ENCODE results near the gene OR2A25. TPM values are rescaled to one million over a fixed set of nuclear protein-coding genes. Genes with fewer than 3 reads are reported as not detected.

The OR2A25 gene
- total RNA-seq, result not detected
- polyA plus RNA-seq, result not detected
- long read RNA-seq, donor 1, result 0 reads
- long read RNA-seq, donor 2, result 0 reads
- long read RNA-seq, donor 3, result 0 reads
- long read RNA-seq, donor 4, result 0 reads

- intact Hi-C loops (cut with DNase I), result no loop called here
Observed at GRCh38 chr7:144069511-144069910, at the start of gene OR2A25. TSS of gene OR2A25 (plus strand) at chr7:144069811. CDS start at chr7:144074220, 4,409 bp downstream.

GRCh38 chr7:144020340-144020739 is 49.3 kb upstream of the OR2A25 start:
- Histone ChIP-seq H3K4me1 (ENCODE audit: control insufficient read depth, insufficient read depth, low read length) (peaks cover 1% of the 10 kb centered on the region), H3K9me3 (ENCODE audit: control insufficient read depth, low read length) (no peaks in the 10 kb centered on the region), H3K27ac (ENCODE audit: low read length) (no peak overlapping the region), H3K4me3 (ENCODE audit: low read length) (no peak overlapping the region), H3K27me3 (ENCODE audit: control insufficient read depth, insufficient read depth) (no peaks in the 10 kb centered on the region)
- intact Hi-C loops (cut with DNase I), result no loop called here
- 56% methylated on average over 3 of the region's 3 CpGs for WGBS
- DNase-seq (peak in 1 of 3 donors; percentile 38), ATAC-seq (peak in 1 of 2 donors; percentile 50)

More at GRCh38 chr7:144069511-144069910, at the start of gene OR2A25:
- Histone ChIP-seq H3K4me3 (ENCODE audit: low read length) (no peak within 1 kb of the TSS), H3K9me3 (ENCODE audit: control insufficient read depth, low read length) (no peaks in the 10 kb centered on the region), H3K27me3 (ENCODE audit: control insufficient read depth, insufficient read depth) (no peaks in the 10 kb centered on the region), H3K27ac (ENCODE audit: low read length) (no peak within 1 kb of the TSS), H3K4me1 (ENCODE audit: control insufficient read depth, insufficient read depth, low read length) (no peaks in the 10 kb centered on the region)
- ATAC-seq, result no peak
- no peak for DNase-seq
- WGBS, result 64% methylated on average over 1 of the region's 1 CpG

GRCh38 chr7:144022169-144022568 is 47.4 kb upstream of the OR2A25 start:
- no peak for DNase-seq
- ATAC-seq, result no peak
- no peak overlapping the region for H3K4me3 ChIP-seq (ENCODE audit: low read length)
- peaks cover 1% of the 10 kb centered on the region for H3K4me1 ChIP-seq (ENCODE audit: control insufficient read depth, insufficient read depth, low read length)
- H3K27ac ChIP-seq (ENCODE audit: low read length), result no peak overlapping the region
- intact Hi-C loops (cut with DNase I), result no loop called here
- H3K27me3 ChIP-seq (ENCODE audit: control insufficient read depth, insufficient read depth), result no peaks in the 10 kb centered on the region
- no peaks in the 10 kb centered on the region for H3K9me3 ChIP-seq (ENCODE audit: control insufficient read depth, low read length)

- intact Hi-C loops (cut with DNase I), result no loop called here
- ATAC-seq (no peak), DNase-seq (no peak)
- Histone ChIP-seq H3K9me3 (ENCODE audit: control insufficient read depth, low read length) (no peaks in the 10 kb centered on the region), H3K27ac (ENCODE audit: low read length) (no peak overlapping the region), H3K4me1 (ENCODE audit: control insufficient read depth, insufficient read depth, low read length) (peaks cover 1% of the 10 kb centered on the region), H3K4me3 (ENCODE audit: low read length) (no peak overlapping the region), H3K27me3 (ENCODE audit: control insufficient read depth, insufficient read depth) (no peaks in the 10 kb centered on the region)
- WGBS, result 88% methylated on average over 4 of the region's 4 CpGs
Observed at GRCh38 chr7:144023171-144023827, 46.3 kb upstream of the OR2A25 start.

- Histone ChIP-seq H3K27me3 (ENCODE audit: control insufficient read depth, insufficient read depth) (no peaks in the 10 kb centered on the region), H3K9me3 (ENCODE audit: control insufficient read depth, low read length) (no peaks in the 10 kb centered on the region), H3K27ac (ENCODE audit: low read length) (no peak overlapping the region), H3K4me1 (ENCODE audit: control insufficient read depth, insufficient read depth, low read length) (no peaks in the 10 kb centered on the region), H3K4me3 (ENCODE audit: low read length) (no peak overlapping the region)
- WGBS, result 76% methylated on average over 3 of the region's 3 CpGs
- DNase-seq (no peak), ATAC-seq (no peak)
- intact Hi-C loops (cut with DNase I), result no loop called here
Observed at GRCh38 chr7:144024213-144024612, 45.4 kb upstream of the OR2A25 start.

GRCh38 chr7:144026203-144026883 is 43.3 kb upstream of the OR2A25 start:
- intact Hi-C loops (cut with DNase I), result no loop called here
- DNase-seq (no peak), ATAC-seq (no peak)
- Histone ChIP-seq H3K9me3 (ENCODE audit: control insufficient read depth, low read length) (no peaks in the 10 kb centered on the region), H3K27ac (ENCODE audit: low read length) (no peak overlapping the region), H3K4me3 (ENCODE audit: low read length) (no peak overlapping the region), H3K4me1 (ENCODE audit: control insufficient read depth, insufficient read depth, low read length) (no peaks in the 10 kb centered on the region), H3K27me3 (ENCODE audit: control insufficient read depth, insufficient read depth) (no peaks in the 10 kb centered on the region)
- WGBS, result 55% methylated on average over 4 of the region's 4 CpGs

GRCh38 chr7:144027070-144027469 is 42.5 kb upstream of the OR2A25 start:
- no peak overlapping the region for H3K27ac ChIP-seq (ENCODE audit: low read length)
- H3K27me3 ChIP-seq (ENCODE audit: control insufficient read depth, insufficient read depth), result no peaks in the 10 kb centered on the region
- no peaks in the 10 kb centered on the region for H3K4me1 ChIP-seq (ENCODE audit: control insufficient read depth, insufficient read depth, low read length)
- intact Hi-C loops (cut with DNase I), result no loop called here
- ATAC-seq (no peak), DNase-seq (no peak)
- H3K9me3 ChIP-seq (ENCODE audit: control insufficient read depth, low read length), result no peaks in the 10 kb centered on the region
- 14% methylated on average over 3 of the region's 3 CpGs for WGBS
- no peak overlapping the region for H3K4me3 ChIP-seq (ENCODE audit: low read length)

GRCh38 chr7:144027974-144028373 is 41.6 kb upstream of the OR2A25 start:
- H3K27ac ChIP-seq (ENCODE audit: low read length), result no peak overlapping the region
- no peak for ATAC-seq
- intact Hi-C loops (cut with DNase I), result no loop called here
- H3K4me3 ChIP-seq (ENCODE audit: low read length), result no peak overlapping the region
- DNase-seq, result no peak
- H3K9me3 ChIP-seq (ENCODE audit: control insufficient read depth, low read length), result no peaks in the 10 kb centered on the region
- WGBS, result 53% methylated on average over 1 of the region's 1 CpG
- H3K4me1 ChIP-seq (ENCODE audit: control insufficient read depth, insufficient read depth, low read length), result no peaks in the 10 kb centered on the region
- H3K27me3 ChIP-seq (ENCODE audit: control insufficient read depth, insufficient read depth), result no peaks in the 10 kb centered on the region

- 90% methylated on average over 3 of the region's 3 CpGs for WGBS
- ATAC-seq (no peak), DNase-seq (no peak)
- Histone ChIP-seq H3K9me3 (ENCODE audit: control insufficient read depth, low read length) (no peaks in the 10 kb centered on the region), H3K27me3 (ENCODE audit: control insufficient read depth, insufficient read depth) (no peaks in the 10 kb centered on the region), H3K27ac (ENCODE audit: low read length) (no peak overlapping the region), H3K4me1 (ENCODE audit: control insufficient read depth, insufficient read depth, low read length) (no peaks in the 10 kb centered on the region), H3K4me3 (ENCODE audit: low read length) (no peak overlapping the region)
- intact Hi-C loops (cut with DNase I), result no loop called here
Observed at GRCh38 chr7:144028547-144028946, 41.1 kb upstream of the OR2A25 start.

- Histone ChIP-seq H3K4me3 (ENCODE audit: low read length) (no peak overlapping the region), H3K9me3 (ENCODE audit: control insufficient read depth, low read length) (no peaks in the 10 kb centered on the region), H3K4me1 (ENCODE audit: control insufficient read depth, insufficient read depth, low read length) (no peaks in the 10 kb centered on the region), H3K27ac (ENCODE audit: low read length) (no peak overlapping the region), H3K27me3 (ENCODE audit: control insufficient read depth, insufficient read depth) (no peaks in the 10 kb centered on the region)
- no peak for DNase-seq
- intact Hi-C loops (cut with DNase I), result no loop called here
- ATAC-seq, result no peak
- 85% methylated on average over 5 of the region's 5 CpGs for WGBS
Observed at GRCh38 chr7:144032516-144032915, 37.1 kb upstream of the OR2A25 start.

GRCh38 chr7:144032985-144033709 is 36.5 kb upstream of the OR2A25 start:
- Histone ChIP-seq H3K4me3 (ENCODE audit: low read length) (no peak overlapping the region), H3K27me3 (ENCODE audit: control insufficient read depth, insufficient read depth) (no peaks in the 10 kb centered on the region), H3K9me3 (ENCODE audit: control insufficient read depth, low read length) (no peaks in the 10 kb centered on the region), H3K27ac (ENCODE audit: low read length) (no peak overlapping the region), H3K4me1 (ENCODE audit: control insufficient read depth, insufficient read depth, low read length) (no peaks in the 10 kb centered on the region)
- no peak for ATAC-seq
- DNase-seq, result no peak
- WGBS, result 47% methylated on average over 1 of the region's 1 CpG
- intact Hi-C loops (cut with DNase I), result no loop called here
